Suppressor macrophage (primary cell): ENCODE measurements around the gene NUSAP1.
"Not testable (repeated sequence)": the region's sequence is repeated elsewhere in the genome, so short reads cannot be mapped to it uniquely, and the experiment has no call there.

Source experiments
- DNase-seq, 4 experiments: peaks; one replicate each; pipeline ENCODE4 v3.0.0-alpha.2; 2020 to 2022

Gene NUSAP1

DNA sequence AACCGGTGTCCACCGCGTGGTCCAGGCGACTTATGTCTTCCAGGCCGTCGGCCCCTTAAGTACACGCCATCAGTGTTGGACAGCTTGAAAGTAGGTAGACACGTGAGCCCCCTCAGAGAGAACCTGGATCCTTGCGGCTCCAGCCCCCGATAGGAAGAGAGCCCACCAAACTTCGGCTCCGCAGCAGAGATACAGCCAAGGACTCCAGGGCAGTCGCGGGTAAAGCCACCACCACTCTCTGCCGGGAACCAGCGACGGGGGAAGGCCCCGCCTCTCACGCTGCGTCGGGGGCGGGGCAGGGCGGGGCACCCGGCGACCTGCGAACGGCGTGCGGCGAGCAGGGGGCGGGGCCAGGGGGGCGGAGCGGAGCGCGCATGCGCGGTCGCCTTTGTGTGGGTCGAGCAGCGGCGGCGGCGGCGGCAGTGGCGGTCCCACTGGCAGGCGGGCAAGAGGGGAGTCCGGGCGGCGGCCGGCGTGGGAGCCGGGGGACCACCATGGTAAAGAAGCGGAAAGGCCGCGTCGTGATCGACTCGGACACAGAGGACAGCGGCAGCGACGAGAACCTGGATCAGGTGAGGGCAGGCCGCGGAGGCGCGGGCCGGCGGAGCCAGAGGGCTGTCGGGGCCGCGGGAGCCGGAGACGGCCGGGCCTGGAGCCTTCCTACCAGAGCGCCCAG lies 84.2 kb downstream of the NUSAP1 start, which contains the start of gene RTF1:
RTF1 (plus strand) TSS at position 354 of the 676 bp plus-strand sequence; CDS start at position 375, 21 bp downstream.
- DNase-seq = peak; percentile 94 to 99 (median 98)

- peak; percentile 23 to 67 (median 46) for DNase-seq
Observed at GRCh38 chr15:41417418-41418195, 84.9 kb downstream of the NUSAP1 start.

GRCh38 chr15:41423979-41424659 lies 91.4 kb downstream of the NUSAP1 start:
- no peak for DNase-seq

GRCh38 chr15:41424809-41425208 lies 92.1 kb downstream of the NUSAP1 start:
- no peak for DNase-seq

GRCh38 chr15:41425907-41426306 lies 93.2 kb downstream of the NUSAP1 start:
- DNase-seq = not testable (repeated sequence)

DNA sequence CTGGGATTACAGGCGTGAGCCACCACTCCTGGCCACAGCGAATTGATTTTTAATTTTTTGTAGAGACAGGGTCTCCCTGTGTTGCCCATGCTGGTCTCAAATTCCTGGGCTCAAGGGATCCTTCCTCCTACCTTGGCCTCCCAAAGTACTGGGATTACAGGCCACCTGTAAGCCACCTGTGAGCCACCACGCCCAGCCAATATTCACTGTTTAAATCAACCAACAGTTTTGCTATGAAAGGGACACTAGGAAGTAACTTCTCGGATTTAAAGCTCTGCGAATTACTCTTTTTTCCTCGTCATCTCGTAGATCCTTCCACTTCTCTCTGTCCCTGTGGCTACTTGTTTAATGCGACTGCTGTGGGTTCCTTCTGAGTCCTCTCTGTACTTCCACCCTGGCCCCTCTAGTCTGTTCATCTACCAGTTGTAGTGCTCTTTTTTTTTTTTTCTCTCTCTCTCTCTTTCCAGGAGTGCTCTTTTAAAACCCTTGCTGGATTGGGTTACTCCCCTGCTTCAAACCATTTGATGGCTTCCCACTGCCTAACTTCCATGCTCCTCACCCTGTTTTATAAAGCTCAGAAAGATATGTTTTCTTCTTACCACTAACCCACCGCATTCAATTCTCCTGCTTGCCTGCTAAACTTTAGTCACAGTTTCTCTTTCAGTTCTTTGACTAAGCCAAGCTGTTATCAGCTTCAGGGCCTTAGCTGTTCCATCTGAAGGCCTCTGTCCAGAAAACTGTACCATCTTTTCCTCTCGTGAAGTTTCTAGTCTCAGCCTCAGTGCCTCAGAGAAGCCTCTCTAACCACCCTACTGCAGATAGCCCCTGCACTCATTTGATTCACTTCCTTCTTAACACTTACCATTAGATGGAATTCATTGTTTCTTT lies 96.6 kb downstream of the NUSAP1 start:
- DNase-seq = no peak
